HG02884 (cell line): ENCODE results near the gene FZD4.
"Not testable (repeated sequence)": the region's sequence is repeated elsewhere in the genome, so short reads cannot be mapped to it uniquely, and the experiment has no call there.

Experiments
- ATAC-seq: cut with Tn5 transposase; IDR thresholded peaks from one replicate; pipeline ENCODE4 v1.9.1; 2021; ENCODE audit warnings: mild to moderate bottlenecking, moderate library complexity; ENCODE audit not compliant: unreplicated experiment

Gene FZD4

GRCh38 chr11:86938900-86939880, 16.0 kb downstream of the FZD4 start:
- ATAC-seq = no peak

GRCh38 chr11:86938203-86938899, 16.8 kb downstream of the FZD4 start:
- ATAC-seq = no peak

GRCh38 chr11:86937193-86937806, 17.9 kb downstream of the FZD4 start:
- ATAC-seq = not testable (repeated sequence)

GRCh38 chr11:86934926-86935579, 20.1 kb downstream of the FZD4 start:
- no peak for ATAC-seq

- no peak for ATAC-seq
Observed at GRCh38 chr11:86934582-86934900, 20.7 kb downstream of the FZD4 start.

GRCh38 chr11:86933891-86934581, 21.2 kb downstream of the FZD4 start:
- no peak for ATAC-seq

- no peak for ATAC-seq
Observed at GRCh38 chr11:86932924-86933875, 22.0 kb downstream of the FZD4 start.

GRCh38 chr11:86932259-86932585, 23.0 kb downstream of the FZD4 start:
- no peak for ATAC-seq

- ATAC-seq = no peak
Observed at GRCh38 chr11:86931548-86932258, 23.5 kb downstream of the FZD4 start.

- ATAC-seq = no peak
Observed at GRCh38 chr11:86930957-86931547, 24.1 kb downstream of the FZD4 start.

- ATAC-seq = no peak
Observed at GRCh38 chr11:86926975-86927374, 28.2 kb downstream of the FZD4 start.

GRCh38 chr11:86923999-86924766, 31.0 kb downstream of the FZD4 start:
- ATAC-seq = no peak

- ATAC-seq = no peak
Observed at GRCh38 chr11:86922225-86922624, 33.0 kb downstream of the FZD4 start.

- ATAC-seq = no peak
Observed at GRCh38 chr11:86919557-86920210, 35.5 kb downstream of the FZD4 start.

- no peak for ATAC-seq
Observed at GRCh38 chr11:86918973-86919372, 36.2 kb downstream of the FZD4 start.

GRCh38 chr11:86918496-86918895, 36.7 kb downstream of the FZD4 start:
- ATAC-seq = no peak

GRCh38 chr11:86917589-86917988, 37.6 kb downstream of the FZD4 start:
- ATAC-seq = no peak
